Effector memory CD8-positive, alpha-beta T cell (primary cell): ENCODE measurements around the gene APOF.
"Not testable (repeated sequence)": the region's sequence is repeated elsewhere in the genome, so short reads cannot be mapped to it uniquely, and the experiment has no call there.

Experiments used
- ATAC-seq: fragments of 150-1000 bp; cut with Tn5 transposase; replicated peaks from 2 replicates; pipeline ENCODE4 v1.10.0; 2021; ENCODE audit warnings: mild to moderate bottlenecking, moderate library complexity
- DNase-seq, 3 experiments: peaks; one replicate each; pipeline ENCODE4 v3.0.0; 2021
- H3K27ac Mint-ChIP-seq, 2 donors: one replicate each; pipeline ENCODE4 v1.8.0; 2022; ENCODE audit warnings: mild to moderate bottlenecking in 2 of 2, mixed read lengths in 2 of 2, moderate library complexity in 2 of 2
- H3K27me3 Mint-ChIP-seq, 2 donors: one replicate each; pipeline ENCODE4 v1.8.0; 2022; ENCODE audit warnings: mixed read lengths in 2 of 2
- H3K36me3 Mint-ChIP-seq: one replicate; pipeline ENCODE4 v1.8.0; 2022; ENCODE audit warnings: mild to moderate bottlenecking, moderate library complexity, mixed read lengths; ENCODE audit not compliant: insufficient read depth
- H3K4me1 Mint-ChIP-seq, 2 donors: one replicate each; pipeline ENCODE4 v1.8.0; 2022; ENCODE audit warnings: low read depth in 2 of 2, mixed read lengths in 2 of 2
- H3K4me3 Mint-ChIP-seq, 2 donors: one replicate each; pipeline ENCODE4 v1.8.0; 2022; ENCODE audit warnings: mild to moderate bottlenecking in 2 of 2, mixed read lengths in 2 of 2, moderate library complexity in 2 of 2
- H3K9me3 Mint-ChIP-seq, 2 donors: one replicate each; pipeline ENCODE4 v1.8.0; 2022; ENCODE audit warnings: mixed read lengths in 2 of 2

APOF gene

DNA sequence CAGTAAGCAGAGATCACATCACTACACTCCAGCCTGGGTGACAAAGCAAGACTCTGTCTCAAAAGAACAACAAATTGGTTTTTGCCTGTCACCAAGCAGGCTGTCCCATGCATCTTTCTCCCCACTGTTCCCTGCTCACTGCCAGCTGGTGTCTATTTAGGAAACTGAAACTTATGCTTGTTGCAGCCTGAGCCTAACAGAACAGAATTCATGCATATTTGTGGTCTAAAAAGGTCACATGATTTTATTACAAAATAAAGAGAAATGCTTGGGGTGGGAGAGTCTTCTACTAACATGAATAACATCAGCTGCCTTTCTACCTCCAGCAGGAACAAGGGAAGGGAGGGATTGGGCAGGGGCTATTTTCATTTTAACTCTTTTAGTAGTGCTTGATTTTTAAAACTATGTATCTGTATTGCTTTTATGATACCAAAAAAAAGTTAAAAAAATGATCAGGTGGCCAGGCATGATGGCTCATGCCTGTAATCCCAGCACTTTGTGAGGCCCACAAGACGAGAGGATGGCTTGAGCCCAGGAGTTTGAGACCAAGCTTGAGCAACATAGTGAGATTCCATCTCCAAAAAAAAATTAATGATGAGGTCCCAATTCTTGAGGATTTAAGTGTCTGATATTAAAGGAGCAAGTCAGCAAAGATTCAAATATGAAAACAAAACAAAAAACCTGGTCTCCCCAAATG is 3.7 kb downstream of the APOF start:
- Mint-ChIP-seq H3K27me3 (no peaks in the 10 kb centered on the region), H3K9me3 (no peaks in the 10 kb centered on the region), H3K4me3 (peak overlapping the region; percentile 85 to 97), H3K4me1 (peaks cover 9 to 15% of the 10 kb centered on the region in 2 donors), H3K36me3 (peaks cover 52% of the 10 kb centered on the region), H3K27ac (peak overlapping the region; percentile 91 to 98)
- no peak for DNase-seq
- ATAC-seq, result no peak

GRCh38 chr12:56351325-56351724 is 11.3 kb downstream of the APOF start:
- Mint-ChIP-seq H3K27ac (peak overlapping the region in 1 of 2 donors; percentile 78), H3K36me3 (peaks cover 91% of the 10 kb centered on the region), H3K4me1 (peaks cover 0 to 5% of the 10 kb centered on the region in 2 donors), H3K9me3 (no peaks in the 10 kb centered on the region), H3K4me3 (no peak overlapping the region), H3K27me3 (no peaks in the 10 kb centered on the region)
- no peak for ATAC-seq
- no peak for DNase-seq

DNA sequence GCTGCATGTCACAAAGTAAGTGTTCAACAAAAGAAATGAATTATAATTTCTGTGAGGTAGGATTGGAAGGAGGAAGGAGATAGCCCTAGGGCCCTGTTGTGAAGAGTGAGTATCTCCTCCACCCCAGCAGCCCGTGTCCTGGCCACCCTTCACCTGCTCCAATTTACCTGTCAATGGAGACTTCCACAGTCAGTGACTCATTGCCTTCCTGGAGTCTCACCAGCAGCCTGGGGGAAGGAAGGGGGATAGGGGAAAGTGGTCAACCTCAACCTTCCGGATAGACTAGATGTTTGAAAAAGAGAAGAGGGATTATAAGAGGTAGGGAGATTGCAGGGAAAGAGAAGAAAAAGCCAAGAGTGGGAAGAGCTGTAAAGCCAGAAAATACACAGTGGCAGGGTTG is 12.0 kb downstream of the APOF start:
- Mint-ChIP-seq H3K27me3 (no peaks in the 10 kb centered on the region), H3K9me3 (no peaks in the 10 kb centered on the region), H3K27ac (peak overlapping the region in 1 of 2 donors; percentile 78), H3K36me3 (peaks cover 94% of the 10 kb centered on the region), H3K4me1 (peaks cover 0 to under 1% of the 10 kb centered on the region in 2 donors), H3K4me3 (no peak overlapping the region)
- ATAC-seq (no peak), DNase-seq (no peak)

DNA sequence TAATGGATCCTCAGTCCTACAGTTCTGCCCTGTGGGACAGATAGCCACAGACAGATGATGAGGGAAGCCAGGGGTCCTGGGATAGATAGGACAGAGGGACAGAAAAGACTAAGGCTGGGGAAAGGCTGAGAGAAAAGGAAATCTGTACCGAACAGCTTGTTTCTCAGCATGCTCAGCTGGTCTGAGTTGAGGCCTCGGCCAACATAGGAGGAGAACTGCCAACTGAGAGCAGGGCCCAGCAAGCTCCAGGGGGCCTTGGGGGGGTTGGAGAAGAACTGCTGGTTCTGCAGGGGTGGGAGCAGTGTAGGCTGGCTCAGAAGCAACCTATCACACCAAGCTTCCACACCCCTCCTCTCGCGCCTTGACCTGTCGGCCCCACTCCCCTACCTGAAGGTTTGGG is 13.9 kb downstream of the APOF start:
- Mint-ChIP-seq H3K27ac (peak overlapping the region in 1 of 2 donors; percentile 69), H3K27me3 (no peaks in the 10 kb centered on the region), H3K9me3 (no peaks in the 10 kb centered on the region), H3K4me3 (no peak overlapping the region), H3K4me1 (no peaks in the 10 kb centered on the region), H3K36me3 (peaks cover 91% of the 10 kb centered on the region)
- no peak for DNase-seq
- no peak for ATAC-seq

DNA sequence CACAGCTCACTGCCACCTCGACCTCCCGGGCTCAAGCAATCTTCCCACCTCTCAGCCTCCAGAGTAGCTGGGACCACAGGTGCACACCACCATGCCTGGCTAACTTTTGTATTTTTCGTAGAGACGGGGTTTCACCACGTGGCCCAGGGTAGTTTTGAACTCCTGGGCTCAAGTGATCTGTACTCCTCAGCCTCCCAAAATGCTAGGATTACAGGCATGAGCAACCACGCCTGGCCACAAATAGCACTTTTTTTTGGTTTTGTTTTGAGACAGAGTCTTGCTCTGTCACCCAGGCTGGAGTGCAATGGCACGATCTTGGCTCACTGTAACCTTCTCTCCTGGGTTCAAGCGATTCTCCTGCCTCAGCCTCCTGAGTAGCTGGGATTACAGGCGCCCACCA is 15.4 kb downstream of the APOF start:
- not testable (repeated sequence) for H3K27me3 Mint-ChIP-seq, H3K4me3 Mint-ChIP-seq, H3K4me1 Mint-ChIP-seq, ATAC-seq, H3K9me3 Mint-ChIP-seq, DNase-seq
- H3K27ac Mint-ChIP-seq, result peak overlapping the region in 1 of 2 donors; percentile 73
- peaks cover 77% of the 10 kb centered on the region for H3K36me3 Mint-ChIP-seq

GRCh38 chr12:56346675-56347074 is 16.0 kb downstream of the APOF start:
- Mint-ChIP-seq H3K4me3 (no peak overlapping the region), H3K4me1 (no peaks in the 10 kb centered on the region), H3K9me3 (no peaks in the 10 kb centered on the region), H3K27me3 (no peaks in the 10 kb centered on the region), H3K27ac (peak overlapping the region in 1 of 2 donors; percentile 73), H3K36me3 (peaks cover 75% of the 10 kb centered on the region)
- DNase-seq (no peak), ATAC-seq (peak; percentile 19)

GRCh38 chr12:56342290-56342689 is 20.4 kb downstream of the APOF start:
- Mint-ChIP-seq H3K36me3 (peaks cover 38% of the 10 kb centered on the region), H3K4me1 (peaks cover 13 to 15% of the 10 kb centered on the region in 2 donors), H3K27ac (peak overlapping the region; percentile 23 to 74)
- DNase-seq, H3K4me3 Mint-ChIP-seq, H3K9me3 Mint-ChIP-seq, ATAC-seq, H3K27me3 Mint-ChIP-seq: not testable (repeated sequence)

DNA sequence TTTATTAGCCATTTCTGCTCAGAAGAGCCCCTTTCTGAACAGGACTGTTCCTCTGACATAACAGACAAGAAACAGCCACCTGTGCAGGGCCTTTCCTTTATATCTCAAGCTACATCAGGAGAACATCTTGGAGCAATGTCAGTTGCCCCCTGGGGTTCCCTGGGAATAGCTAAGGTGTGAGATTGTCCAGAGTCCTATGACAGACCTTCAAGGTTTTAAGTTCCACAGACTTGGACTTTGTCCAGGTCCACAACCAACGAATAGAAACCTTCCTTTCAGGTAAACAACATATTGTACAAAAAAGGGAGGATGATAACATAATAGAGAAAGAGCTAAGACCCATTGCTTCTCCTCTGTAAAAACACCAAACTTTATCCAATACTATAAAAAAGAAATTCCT is 21.0 kb downstream of the APOF start:
- no peak for ATAC-seq
- no peaks in the 10 kb centered on the region for H3K27me3 Mint-ChIP-seq
- no peak overlapping the region for H3K4me3 Mint-ChIP-seq
- peaks cover 13 to 15% of the 10 kb centered on the region in 2 donors for H3K4me1 Mint-ChIP-seq
- H3K36me3 Mint-ChIP-seq, result peaks cover 34% of the 10 kb centered on the region
- peak overlapping the region; percentile 24 to 74 for H3K27ac Mint-ChIP-seq
- no peak for DNase-seq
- H3K9me3 Mint-ChIP-seq, result no peaks in the 10 kb centered on the region

DNA sequence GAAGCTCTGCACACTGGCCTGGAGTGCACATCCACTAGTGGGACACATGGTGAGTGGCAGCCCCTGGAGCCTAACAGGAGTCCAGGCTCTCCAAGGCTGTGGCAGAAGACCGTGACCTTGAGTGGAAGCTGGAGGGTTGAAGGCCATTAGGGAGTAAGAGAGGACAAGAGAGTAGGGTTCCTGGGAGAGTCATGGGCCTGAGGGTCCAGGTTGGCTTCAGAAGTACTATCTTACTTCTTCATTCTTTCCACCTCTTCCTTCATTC is 23.6 kb downstream of the APOF start:
- peak overlapping the region; percentile 83 to 84 for H3K4me3 Mint-ChIP-seq
- peaks cover 13 to 19% of the 10 kb centered on the region in 2 donors for H3K4me1 Mint-ChIP-seq
- DNase-seq (no peak), ATAC-seq (no peak)
- H3K27ac Mint-ChIP-seq, result peak overlapping the region; percentile 95 to 97
- no peaks in the 10 kb centered on the region for H3K9me3 Mint-ChIP-seq
- no peaks in the 10 kb centered on the region for H3K27me3 Mint-ChIP-seq
- peaks cover 18% of the 10 kb centered on the region for H3K36me3 Mint-ChIP-seq

DNA sequence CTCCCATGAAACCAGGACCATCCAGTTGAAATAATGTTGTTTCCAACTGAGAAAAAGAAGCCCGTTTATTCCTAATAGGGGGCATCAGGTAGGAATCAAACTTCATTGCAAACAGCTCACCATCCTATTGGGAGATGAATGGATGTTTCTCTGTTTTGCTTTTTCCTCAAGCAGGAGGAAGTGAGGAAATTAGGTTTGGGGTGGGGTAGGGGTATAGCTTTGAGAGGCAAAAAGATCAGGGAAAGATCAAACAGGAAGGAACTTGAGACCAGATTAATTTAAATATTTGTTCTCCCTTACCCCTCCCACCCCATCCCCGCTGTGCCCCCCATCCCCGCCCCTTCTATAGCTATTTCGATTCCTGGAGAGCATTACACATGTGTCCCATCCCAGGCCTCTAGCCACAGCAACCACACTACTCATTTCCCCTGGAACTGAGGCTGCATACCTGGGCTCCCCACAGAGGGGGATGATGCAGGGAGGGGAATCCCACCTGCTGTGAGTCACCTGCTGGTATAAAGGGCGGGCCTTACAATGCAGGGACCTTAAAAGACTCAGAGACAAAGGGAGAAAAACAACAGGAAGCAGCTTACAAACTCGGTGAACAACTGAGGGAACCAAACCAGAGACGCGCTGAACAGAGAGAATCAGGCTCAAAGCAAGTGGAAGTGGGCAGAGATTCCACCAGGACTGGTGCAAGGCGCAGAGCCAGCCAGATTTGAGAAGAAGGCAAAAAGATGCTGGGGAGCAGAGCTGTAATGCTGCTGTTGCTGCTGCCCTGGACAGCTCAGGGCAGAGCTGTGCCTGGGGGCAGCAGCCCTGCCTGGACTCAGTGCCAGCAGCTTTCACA is 24.1 kb downstream of the APOF start, which contains the start of gene IL23A:
IL23A (plus strand) TSS at position 577 of the 850 bp plus-strand sequence; CDS start at position 738, 161 bp downstream.
- Mint-ChIP-seq H3K9me3 (no peaks in the 10 kb centered on the region), H3K36me3 (peaks cover 20% of the 10 kb centered on the region), H3K4me1 (peaks cover 15 to 23% of the 10 kb centered on the region in 2 donors), H3K27ac (peak within 1 kb of the TSS; percentile 95 to 97), H3K27me3 (no peaks in the 10 kb centered on the region), H3K4me3 (peak within 1 kb of the TSS; percentile 83 to 84)
- peak; percentile 62 to 67 (median 65) for DNase-seq
- peak; percentile 72 for ATAC-seq

- Mint-ChIP-seq H3K27ac (peak overlapping the region; percentile 95 to 97), H3K4me1 (peaks cover 21 to 30% of the 10 kb centered on the region in 2 donors), H3K9me3 (no peaks in the 10 kb centered on the region), H3K4me3 (no peak overlapping the region), H3K27me3 (no peaks in the 10 kb centered on the region), H3K36me3 (peaks cover 28% of the 10 kb centered on the region)
- no peak for ATAC-seq
- DNase-seq, result no peak
These were observed 24.9 kb downstream of the APOF start for GRCh38 chr12:56337753-56338251.

- ATAC-seq (no peak), DNase-seq (no peak)
- Mint-ChIP-seq H3K9me3 (no peaks in the 10 kb centered on the region), H3K4me1 (peaks cover 25 to 32% of the 10 kb centered on the region in 2 donors), H3K27me3 (no peaks in the 10 kb centered on the region), H3K36me3 (peaks cover 26% of the 10 kb centered on the region), H3K4me3 (no peak overlapping the region), H3K27ac (peak overlapping the region; percentile 41 to 95)
These were observed 26.1 kb downstream of the APOF start for GRCh38 chr12:56336361-56337167.

- not testable (repeated sequence) for DNase-seq, H3K27me3 Mint-ChIP-seq, ATAC-seq, H3K9me3 Mint-ChIP-seq
- peak overlapping the region in 1 of 2 donors; percentile 100 for H3K27ac Mint-ChIP-seq
- peaks cover 25 to 32% of the 10 kb centered on the region in 2 donors for H3K4me1 Mint-ChIP-seq
- H3K36me3 Mint-ChIP-seq, result peaks cover 26% of the 10 kb centered on the region
- peak overlapping the region in 1 of 2 donors; percentile 19 for H3K4me3 Mint-ChIP-seq
These were observed 27.1 kb downstream of the APOF start for GRCh38 chr12:56335527-56335926.
